IPS-NIHi7 (cell line): ENCODE results near the gene ATRX.
"Not testable (repeated sequence)": the region's sequence is repeated elsewhere in the genome, so short reads cannot be mapped to it uniquely, and the experiment has no call there.

Experiments
- DNase-seq: peaks from one replicate; pipeline ENCODE4 v3.0.0; 2012; ENCODE audit warnings: mixed read lengths; ENCODE audit errors: extremely low spot score

ATRX gene

GRCh38 chrX:77740376-77740905 lies 45.6 kb downstream of the ATRX start:
- no peak for DNase-seq

- no peak for DNase-seq
Observed at GRCh38 chrX:77733342-77733741, 52.7 kb downstream of the ATRX start.

- no peak for DNase-seq
Observed at GRCh38 chrX:77731821-77732419, 54.1 kb downstream of the ATRX start.

GRCh38 chrX:77726095-77726494 lies 59.9 kb downstream of the ATRX start:
- not testable (repeated sequence) for DNase-seq

- DNase-seq: no peak
Observed at GRCh38 chrX:77723681-77724080, 62.3 kb downstream of the ATRX start.

GRCh38 chrX:77719388-77719787 lies 66.6 kb downstream of the ATRX start:
- DNase-seq: no peak

GRCh38 chrX:77704881-77705280 lies 81.1 kb downstream of the ATRX start:
- no peak for DNase-seq

GRCh38 chrX:77698242-77698641 lies 87.8 kb downstream of the ATRX start:
- DNase-seq: no peak

- DNase-seq: no peak
Observed at GRCh38 chrX:77694491-77694890, 91.5 kb downstream of the ATRX start.

- DNase-seq: no peak
Observed at GRCh38 chrX:77693594-77693993, 92.4 kb downstream of the ATRX start.

GRCh38 chrX:77691916-77692315 lies 94.1 kb downstream of the ATRX start:
- no peak for DNase-seq

GRCh38 chrX:77689376-77689775 lies 96.6 kb downstream of the ATRX start:
- no peak for DNase-seq

- DNase-seq: not testable (repeated sequence)
Observed at GRCh38 chrX:77685683-77686082, 100.3 kb downstream of the ATRX start.

GRCh38 chrX:77679144-77679543 lies 106.9 kb downstream of the ATRX start:
- no peak for DNase-seq

GRCh38 chrX:77675986-77676385 lies 110.0 kb downstream of the ATRX start:
- DNase-seq: no peak

GRCh38 chrX:77668391-77669237 lies 117.4 kb downstream of the ATRX start:
- no peak for DNase-seq

GRCh38 chrX:77658886-77659285 lies 127.1 kb downstream of the ATRX start:
- DNase-seq: no peak

GRCh38 chrX:77652095-77652494 lies 133.9 kb downstream of the ATRX start:
- DNase-seq: no peak

- DNase-seq: no peak
Observed at GRCh38 chrX:77640702-77641101, 145.3 kb downstream of the ATRX start.

- DNase-seq: no peak
Observed at GRCh38 chrX:77639820-77640219, 146.2 kb downstream of the ATRX start.

- DNase-seq: no peak
Observed at GRCh38 chrX:77638397-77638796, 147.6 kb downstream of the ATRX start.

GRCh38 chrX:77635373-77635772 lies 150.6 kb downstream of the ATRX start:
- no peak for DNase-seq
